Body of pancreas (tissue), 4 donors: ENCODE data around the gene DRAM1. TPM values are rescaled to one million over a fixed set of nuclear protein-coding genes. Genes with fewer than 3 reads are reported as not detected.

Experiments used
- ATAC-seq: fragments of 150-250 bp; one replicate; pipeline ENCODE4 v1.9.1; 2016
- DNase-seq, 4 donors: peaks; one replicate each; pipeline ENCODE4 v3.0.0-alpha.2; 2019
- H3K27ac ChIP-seq, 4 donors: fragments of 200-600 bp; sonication (generic); 1 replicate in 3 of 4; 2 replicates in 1 of 4; pipeline versions ENCODE4 v1.5.1 to v1.6.1; 2016 to 2019; ENCODE audit warnings: mild to moderate bottlenecking in 1 of 4, mixed read lengths in 1 of 4, moderate library complexity in 1 of 4
- H3K27me3 ChIP-seq, 2 donors: fragments of 200-600 bp; sonication (generic); one replicate each; pipeline ENCODE4 v1.6.0; 2016; ENCODE audit warnings: mild to moderate bottlenecking in 1 of 2
- H3K36me3 ChIP-seq, 2 donors: fragments of 200-600 bp; sonication (generic); replicated peaks in 1 of 2; 2 replicates each; pipeline ENCODE4 v1.5.1; 2016; ENCODE audit warnings: low read depth in 2 of 2; ENCODE audit not compliant: insufficient read depth in 1 of 2
- H3K4me1 ChIP-seq: fragments of 200-600 bp; sonication (generic); one replicate; pipeline ENCODE4 v1.6.0; 2016
- H3K4me3 ChIP-seq, 2 donors: fragments of 200-600 bp; sonication (generic); 1 replicate in 1 of 2; 2 replicates in 1 of 2; pipeline ENCODE4 v1.5.1; 2016 to 2019
- H3K9me3 ChIP-seq, 3 donors: fragments of 200-600 bp; sonication (generic); 1 replicate in 2 of 3; 2 replicates in 1 of 3; pipeline ENCODE4 v1.5.1; 2016
- POLR2A ChIP-seq, 3 donors: fragments of 450-650 bp; IDR thresholded peaks; one replicate each; pipeline ENCODE4 v1.6.1; 2016; ENCODE audit warnings: antibody characterized with exemption in 3 of 3, mild to moderate bottlenecking in 2 of 3
- WGBS, 2 donors: methylation state at CpG; one replicate each; pipeline ENCODE4 v1.1.5; 2017; 5-methylcytosine and 5-hydroxymethylcytosine counted together
- intact Hi-C: fragments of 100-400 bp; cut with DNase I; formaldehyde crosslinking; loops from one replicate; pipeline ENCODE4 v1.15.1; 2023
- total RNA-seq, 2 donors: library from RNA; depleted of rRNA; stranded (reverse); fragments of >200 nt; gene quantifications; one replicate each; pipeline ENCODE4 v1.1.0, GENCODE V29; 2016
- TF ChIP-seq, protein P1 (sequence below), 7 experiments: fragments of 450-650 bp in 4 of 7; fragments of 200-600 bp in 3 of 7; sonication (generic) in 3 of 7; IDR thresholded peaks; one replicate each; pipeline ENCODE4 v1.5.1; 2016 to 2019; ENCODE audit warnings: antibody characterized with exemption in 7 of 7

The DRAM1 gene
- total RNA-seq, 2 donors from 2014 or later, result 2.6 to 14.5 TPM

DNA sequence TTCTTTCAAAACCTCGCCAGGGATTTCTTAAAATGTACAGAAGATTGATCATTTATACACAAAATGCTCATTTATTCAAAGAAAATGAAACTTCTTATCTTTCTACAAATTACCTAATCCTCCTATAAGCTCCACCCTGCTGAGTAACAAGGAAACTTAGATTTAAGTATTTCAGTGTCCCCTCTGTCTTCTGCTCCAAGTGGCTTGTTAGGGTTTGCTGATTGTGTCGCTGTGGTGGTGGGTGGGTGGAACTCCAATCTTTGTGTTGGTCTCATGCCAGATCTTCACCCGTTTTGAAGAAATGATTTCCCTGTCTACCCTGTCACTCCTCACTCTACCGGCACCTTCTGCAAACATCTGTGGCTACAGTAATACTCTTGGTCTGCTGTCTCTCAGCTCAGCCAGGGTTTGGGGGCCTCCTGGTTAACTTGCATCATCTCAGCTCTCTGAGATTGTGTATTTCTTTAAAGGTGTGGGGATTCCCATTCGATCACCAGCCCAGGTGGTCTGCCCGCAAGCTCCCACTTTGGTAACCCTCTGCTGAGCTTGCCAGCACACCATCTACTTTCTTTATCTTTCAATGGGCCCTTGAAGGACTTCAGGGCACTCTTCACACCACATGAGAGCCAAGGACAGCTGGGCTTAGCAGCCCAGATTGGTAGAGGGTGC is 73.8 kb downstream of the DRAM1 start:
- H3K4me1 ChIP-seq, result no peaks in the 10 kb centered on the region
- no peaks in the 10 kb centered on the region for H3K27me3 ChIP-seq
- no peak for DNase-seq
- no peaks in the 10 kb centered on the region for H3K36me3 ChIP-seq
- no peak overlapping the region for H3K4me3 ChIP-seq
- 68 to 72% methylated on average over 6 of the region's 6 CpGs for WGBS, 2 donors
- H3K27ac ChIP-seq, result no peak overlapping the region
- ATAC-seq, result no peak
- intact Hi-C loops, result no loop called here
- H3K9me3 ChIP-seq, result no peaks in the 10 kb centered on the region
- TF ChIP-seq POLR2A (IDR thresholded peaks at IDR 0.05), result no peak
- TF ChIP-seq, protein P1, sequence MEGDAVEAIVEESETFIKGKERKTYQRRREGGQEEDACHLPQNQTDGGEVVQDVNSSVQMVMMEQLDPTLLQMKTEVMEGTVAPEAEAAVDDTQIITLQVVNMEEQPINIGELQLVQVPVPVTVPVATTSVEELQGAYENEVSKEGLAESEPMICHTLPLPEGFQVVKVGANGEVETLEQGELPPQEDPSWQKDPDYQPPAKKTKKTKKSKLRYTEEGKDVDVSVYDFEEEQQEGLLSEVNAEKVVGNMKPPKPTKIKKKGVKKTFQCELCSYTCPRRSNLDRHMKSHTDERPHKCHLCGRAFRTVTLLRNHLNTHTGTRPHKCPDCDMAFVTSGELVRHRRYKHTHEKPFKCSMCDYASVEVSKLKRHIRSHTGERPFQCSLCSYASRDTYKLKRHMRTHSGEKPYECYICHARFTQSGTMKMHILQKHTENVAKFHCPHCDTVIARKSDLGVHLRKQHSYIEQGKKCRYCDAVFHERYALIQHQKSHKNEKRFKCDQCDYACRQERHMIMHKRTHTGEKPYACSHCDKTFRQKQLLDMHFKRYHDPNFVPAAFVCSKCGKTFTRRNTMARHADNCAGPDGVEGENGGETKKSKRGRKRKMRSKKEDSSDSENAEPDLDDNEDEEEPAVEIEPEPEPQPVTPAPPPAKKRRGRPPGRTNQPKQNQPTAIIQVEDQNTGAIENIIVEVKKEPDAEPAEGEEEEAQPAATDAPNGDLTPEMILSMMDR (IDR thresholded peaks at IDR 0.05), result no peak

DNA sequence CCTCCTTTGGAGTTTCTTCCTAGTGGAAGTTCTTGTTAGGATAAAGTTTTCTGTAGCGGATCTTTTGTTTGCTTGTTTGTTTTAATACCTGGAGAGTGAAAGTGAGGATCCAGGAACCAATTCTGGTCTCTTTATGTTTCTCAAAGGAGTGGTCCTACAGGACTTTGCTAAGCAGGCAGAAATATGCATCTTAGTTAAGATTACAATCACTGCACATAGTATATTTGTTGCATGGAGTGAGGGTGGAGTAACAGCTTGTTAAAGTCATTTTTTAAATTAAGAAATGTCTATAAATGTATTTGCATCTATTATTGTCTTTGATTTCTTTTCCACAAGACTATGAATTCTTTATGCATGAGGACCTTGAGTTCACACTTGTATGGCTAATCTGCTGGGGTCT is 76.7 kb downstream of the DRAM1 start:
- Histone ChIP-seq H3K27ac (no peak overlapping the region), H3K36me3 (no peaks in the 10 kb centered on the region), H3K27me3 (no peaks in the 10 kb centered on the region), H3K9me3 (no peaks in the 10 kb centered on the region), H3K4me3 (no peak overlapping the region), H3K4me1 (no peaks in the 10 kb centered on the region)
- ATAC-seq (no peak), DNase-seq (no peak)
- intact Hi-C loops, result no loop called here
- TF ChIP-seq, protein P1 (IDR thresholded peaks at IDR 0.05), result no peak
- no peak for TF ChIP-seq POLR2A (IDR thresholded peaks at IDR 0.05)
- 74 to 79% methylated on average over 1 of the region's 1 CpG for WGBS, 2 donors

DNA sequence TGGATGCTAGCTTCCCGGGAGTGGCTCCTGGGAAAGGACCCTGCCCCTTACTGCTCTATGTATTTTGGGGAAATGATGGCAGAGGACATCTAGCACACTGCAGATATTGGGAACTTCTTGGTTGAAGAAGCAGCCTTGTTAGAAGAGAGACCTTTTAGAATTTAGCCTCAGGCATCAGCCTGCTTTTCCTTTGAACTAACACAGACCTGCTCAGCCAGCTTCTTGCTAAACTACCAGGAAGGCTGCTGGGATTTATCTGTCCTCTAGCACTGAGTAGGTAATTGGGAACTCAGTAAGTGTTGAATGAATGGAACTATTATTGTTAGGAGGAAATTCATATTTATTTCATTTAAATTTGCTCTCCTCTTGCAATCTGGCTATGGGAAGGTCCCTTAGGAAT is 77.3 kb downstream of the DRAM1 start:
- WGBS, 2 donors, result 29 to 75% methylated on average over 1 of the region's 1 CpG
- Histone ChIP-seq H3K9me3 (peaks cover 0 to 2% (median 0%) of the 10 kb centered on the region in 3 donors), H3K27me3 (no peaks in the 10 kb centered on the region), H3K36me3 (no peaks in the 10 kb centered on the region), H3K27ac (no peak overlapping the region), H3K4me1 (no peaks in the 10 kb centered on the region), H3K4me3 (no peak overlapping the region)
- intact Hi-C loops, result no loop called here
- ATAC-seq (no peak), DNase-seq (no peak)
- no peak for TF ChIP-seq POLR2A (IDR thresholded peaks at IDR 0.05)
- TF ChIP-seq, protein P1 (IDR thresholded peaks at IDR 0.05), result no peak

DNA sequence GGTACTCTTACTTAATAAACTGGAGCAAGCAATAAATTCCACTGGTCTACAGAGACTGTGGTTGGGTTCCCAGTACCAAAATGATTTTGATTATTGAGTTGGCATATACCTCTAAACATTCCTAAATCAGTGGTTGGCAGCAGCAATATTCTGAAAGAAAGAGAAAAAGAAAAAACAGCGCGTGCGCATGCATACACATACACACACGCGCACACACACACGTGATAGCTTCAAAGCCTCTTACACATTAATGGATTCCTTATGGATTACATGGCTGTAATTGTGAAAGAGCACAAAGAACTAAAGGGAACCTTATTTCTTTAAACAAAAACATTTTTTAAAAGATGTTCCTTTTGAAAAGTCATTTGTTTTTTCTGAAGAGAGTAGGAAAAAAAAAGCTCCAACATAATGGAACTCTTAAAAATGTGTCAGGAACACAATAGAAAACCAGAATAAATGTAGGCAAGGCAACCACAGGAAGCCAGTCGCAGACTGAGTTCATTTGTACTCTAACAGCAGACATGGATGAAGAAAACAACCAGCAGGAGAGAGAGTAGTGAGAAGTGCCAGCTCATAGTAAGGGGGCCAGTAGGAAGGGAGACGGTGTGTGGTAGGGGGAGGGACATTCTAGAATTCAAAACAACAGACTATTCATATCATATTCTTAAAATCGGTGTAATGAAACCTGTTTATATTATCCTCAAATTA is 80.0 kb downstream of the DRAM1 start:
- Histone ChIP-seq H3K4me3 (no peak overlapping the region), H3K4me1 (no peaks in the 10 kb centered on the region), H3K9me3 (peaks cover 0 to 6% (median 0%) of the 10 kb centered on the region in 3 donors), H3K27me3 (no peaks in the 10 kb centered on the region), H3K27ac (no peak overlapping the region), H3K36me3 (no peaks in the 10 kb centered on the region)
- TF ChIP-seq, protein P1 (IDR thresholded peaks at IDR 0.05), result no peak
- TF ChIP-seq POLR2A (IDR thresholded peaks at IDR 0.05), result no peak
- intact Hi-C loops, result no loop called here
- DNase-seq (no peak), ATAC-seq (no peak)
- 68 to 80% methylated on average over 9 of the region's 9 CpGs for WGBS, 2 donors
